IPS-15b (cell line): Measurements from ENCODE around the gene NOCT.

Source experiments
- H3K27me3 ChIP-seq: one replicate; pipeline ENCODE4 v1.6.1; 2013; ENCODE audit warnings: low read length; ENCODE audit not compliant: control insufficient read depth, insufficient read depth
- H3K36me3 ChIP-seq: one replicate; pipeline ENCODE4 v1.6.1; 2013; ENCODE audit warnings: low read length; ENCODE audit not compliant: control insufficient read depth, insufficient read depth
- H3K4me1 ChIP-seq: one replicate; pipeline ENCODE4 v1.6.1; 2013; ENCODE audit warnings: mild to moderate bottlenecking, low read length; ENCODE audit not compliant: control insufficient read depth, insufficient read depth
- H3K4me3 ChIP-seq: one replicate; pipeline ENCODE4 v1.5.1; 2013; ENCODE audit warnings: low read depth, low read length
- H3K9ac ChIP-seq: one replicate; pipeline ENCODE4 v1.6.1; 2013; ENCODE audit warnings: low read depth, mild to moderate bottlenecking, low read length
- H3K9me3 ChIP-seq: one replicate; pipeline ENCODE4 v1.6.1; 2013; ENCODE audit warnings: mild to moderate bottlenecking, low read length; ENCODE audit not compliant: control insufficient read depth, insufficient read depth

Gene NOCT

DNA sequence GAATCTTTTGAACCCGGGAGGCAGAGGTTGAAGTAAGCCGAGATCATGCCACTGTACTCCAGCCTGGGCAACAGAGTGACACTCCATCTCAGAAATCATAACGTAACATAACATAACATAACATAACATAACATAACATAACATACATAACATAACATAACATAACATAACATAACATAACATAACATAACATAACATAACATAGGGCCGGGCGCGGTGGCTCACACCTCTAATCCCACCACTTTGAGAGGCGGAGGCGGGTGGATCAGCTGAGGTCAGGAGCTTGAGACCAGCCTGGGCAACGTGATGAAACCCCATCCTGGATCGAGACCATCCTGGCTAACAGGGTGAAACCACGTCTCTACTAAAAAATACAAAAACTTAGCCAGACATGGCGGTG is 76.7 kb downstream of the NOCT start:
- no peaks in the 10 kb centered on the region for H3K36me3 ChIP-seq
- H3K9me3 ChIP-seq = no peaks in the 10 kb centered on the region
- H3K27me3 ChIP-seq = no peaks in the 10 kb centered on the region
- no peaks in the 10 kb centered on the region for H3K4me1 ChIP-seq
- H3K9ac ChIP-seq = no peak overlapping the region
- no peak overlapping the region for H3K4me3 ChIP-seq
